ENCODE results near the gene CNIH4. TPM values are rescaled to one million over a fixed set of nuclear protein-coding genes. Genes with fewer than 3 reads are reported as not detected.

The CNIH4 gene
- total RNA-seq, 1 experiment from 2014 or later: 93.8 TPM

- peak; percentile 26 to 64 for DNase-seq
- Histone ChIP-seq H4K20me1 (ENCODE audit: insufficient read depth) (no peaks in the 10 kb centered on the region), H3K9me2 (ENCODE audit: insufficient read depth) (no peaks in the 10 kb centered on the region), H3K36me3 (ENCODE audit: low read depth) (no peaks in the 10 kb centered on the region), H3K79me2 (ENCODE audit: low read depth) (peaks cover 14% of the 10 kb centered on the region), H3K4me2 (peak overlapping the region; percentile 43), H3F3A (ENCODE audit: insufficient read depth, low read depth) (peaks cover 14% of the 10 kb centered on the region), H3K27ac (no peak overlapping the region), H3K27me3 (ENCODE audit: insufficient read depth, low read depth) (no peaks in the 10 kb centered on the region), H3K4me1 (replicated peaks; ENCODE audit: insufficient read depth) (peaks cover 13% of the 10 kb centered on the region), H3K4me3 (no peak overlapping the region), H3K9me3 (ENCODE audit: insufficient read depth, low read depth) (no peaks in the 10 kb centered on the region), H2AFZ (no peak overlapping the region)
- no TSS peak for BruUV-seq (replicated peaks)
- intact Hi-C loops (cut with micrococcal nuclease; ENCODE audit: unreplicated experiment): loop anchor here (1.0 to 10.0 kb wide), 7 partner anchors 166 to 1199 kb away; no protein-coding TSS in a partner anchor
- ChIA-PET CTCF (interaction anchor here (0.6 to 1.2 kb wide), 4 partner anchors 21 to 635 kb away, joined by 3 to 4 read pairs (median 3); no protein-coding TSS in a partner anchor), POLR2A (ENCODE audit: unreplicated experiment) (interaction anchor here (0.5 kb wide), 2 partner anchors 557 to 580 kb away, joined by 3 read pairs; no protein-coding TSS in a partner anchor)
- TF ChIP-seq, protein P1, sequence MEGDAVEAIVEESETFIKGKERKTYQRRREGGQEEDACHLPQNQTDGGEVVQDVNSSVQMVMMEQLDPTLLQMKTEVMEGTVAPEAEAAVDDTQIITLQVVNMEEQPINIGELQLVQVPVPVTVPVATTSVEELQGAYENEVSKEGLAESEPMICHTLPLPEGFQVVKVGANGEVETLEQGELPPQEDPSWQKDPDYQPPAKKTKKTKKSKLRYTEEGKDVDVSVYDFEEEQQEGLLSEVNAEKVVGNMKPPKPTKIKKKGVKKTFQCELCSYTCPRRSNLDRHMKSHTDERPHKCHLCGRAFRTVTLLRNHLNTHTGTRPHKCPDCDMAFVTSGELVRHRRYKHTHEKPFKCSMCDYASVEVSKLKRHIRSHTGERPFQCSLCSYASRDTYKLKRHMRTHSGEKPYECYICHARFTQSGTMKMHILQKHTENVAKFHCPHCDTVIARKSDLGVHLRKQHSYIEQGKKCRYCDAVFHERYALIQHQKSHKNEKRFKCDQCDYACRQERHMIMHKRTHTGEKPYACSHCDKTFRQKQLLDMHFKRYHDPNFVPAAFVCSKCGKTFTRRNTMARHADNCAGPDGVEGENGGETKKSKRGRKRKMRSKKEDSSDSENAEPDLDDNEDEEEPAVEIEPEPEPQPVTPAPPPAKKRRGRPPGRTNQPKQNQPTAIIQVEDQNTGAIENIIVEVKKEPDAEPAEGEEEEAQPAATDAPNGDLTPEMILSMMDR (conservative IDR thresholded peaks at IDR 0.05): peak; percentile 77
- TF ChIP-seq EZH2 (IDR thresholded peaks at IDR 0.05; ENCODE audit: low read depth): no peak
Measured at GRCh38 chr1:224333309-224333926, 23.3 kb upstream of the CNIH4 start.

- Histone ChIP-seq H2AFZ (0 out of 2 replicates have a peak overlapping the region, but pooled peaks have one; percentile 23), H3K36me3 (ENCODE audit: low read depth) (no peaks in the 10 kb centered on the region), H3K79me2 (ENCODE audit: low read depth) (peaks cover 7% of the 10 kb centered on the region), H3K4me2 (peak overlapping the region; percentile 43), H3K9me3 (ENCODE audit: insufficient read depth, low read depth) (no peaks in the 10 kb centered on the region), H3K27me3 (ENCODE audit: insufficient read depth, low read depth) (no peaks in the 10 kb centered on the region), H4K20me1 (ENCODE audit: insufficient read depth) (no peaks in the 10 kb centered on the region), H3K4me3 (no peak overlapping the region), H3K27ac (no peak overlapping the region), H3K4me1 (replicated peaks; ENCODE audit: insufficient read depth) (peaks cover 6% of the 10 kb centered on the region), H3K9me2 (ENCODE audit: insufficient read depth) (no peaks in the 10 kb centered on the region), H3F3A (ENCODE audit: insufficient read depth, low read depth) (peaks cover 13% of the 10 kb centered on the region)
- TF ChIP-seq EZH2 (IDR thresholded peaks at IDR 0.05; ENCODE audit: low read depth): no peak
- TF ChIP-seq, protein P1 (conservative IDR thresholded peaks at IDR 0.05): no peak
- ChIA-PET CTCF (interaction anchor here (0.5 to 1.2 kb wide), 4 partner anchors 22 to 1104 kb away, joined by 3 to 4 read pairs (median 4); no protein-coding TSS in a partner anchor), POLR2A (ENCODE audit: unreplicated experiment) (interaction anchor here (0.5 kb wide), 2 partner anchors 558 to 581 kb away, joined by 3 read pairs; no protein-coding TSS in a partner anchor)
- intact Hi-C loops (cut with micrococcal nuclease; ENCODE audit: unreplicated experiment): loop anchor here (1.0 to 10.0 kb wide), 7 partner anchors 167 to 1199 kb away; no protein-coding TSS in a partner anchor
- BruUV-seq (replicated peaks): no TSS peak
- peak in 1 of 2 experiments; percentile 52 for DNase-seq
Measured at GRCh38 chr1:224333939-224334786, 22.5 kb upstream of the CNIH4 start.

- Histone ChIP-seq H3K9me3 (ENCODE audit: insufficient read depth, low read depth) (peaks cover 1% of the 10 kb centered on the region; the same call in 1 of the 2 replicates), H3K4me2 (no peak overlapping the region), H4K20me1 (ENCODE audit: insufficient read depth) (no peaks in the 10 kb centered on the region), H3K27ac (no peak overlapping the region), H3K27me3 (ENCODE audit: insufficient read depth, low read depth) (no peaks in the 10 kb centered on the region), H3F3A (ENCODE audit: insufficient read depth, low read depth) (no peaks in the 10 kb centered on the region), H3K9me2 (ENCODE audit: insufficient read depth) (no peaks in the 10 kb centered on the region), H3K79me2 (ENCODE audit: low read depth) (no peaks in the 10 kb centered on the region), H3K36me3 (ENCODE audit: low read depth) (no peaks in the 10 kb centered on the region), H2AFZ (no peak overlapping the region), H3K4me3 (no peak overlapping the region), H3K4me1 (replicated peaks; ENCODE audit: insufficient read depth) (peaks cover 5% of the 10 kb centered on the region)
- CTCF ChIA-PET: no interaction called here
- peak in 1 of 2 experiments; percentile 43 for DNase-seq
- BruUV-seq (replicated peaks): no TSS peak
- POLR2A ChIA-PET (ENCODE audit: unreplicated experiment): no interaction called here
- intact Hi-C loops (cut with micrococcal nuclease; ENCODE audit: unreplicated experiment): loop anchor here (10.0 kb wide), 2 partner anchors 343 to 1203 kb away; no protein-coding TSS in a partner anchor
- TF ChIP-seq EZH2 (IDR thresholded peaks at IDR 0.05; ENCODE audit: low read depth): no peak
- TF ChIP-seq, protein P1 (conservative IDR thresholded peaks at IDR 0.05): no peak
Measured at GRCh38 chr1:224338150-224338838, 18.4 kb upstream of the CNIH4 start.

Measured in PC-9 (cell line).